Non-pigmented ciliary epithelial cell (primary cell): Measurements from ENCODE around the gene PLPP7.
"Not testable (repeated sequence)": the region's sequence is repeated elsewhere in the genome, so short reads cannot be mapped to it uniquely, and the experiment has no call there.

Source experiments
- DNase-seq: peaks from one replicate; pipeline ENCODE4 v3.0.0-alpha.2; 2010; ENCODE audit warnings: low read depth

Gene PLPP7

DNA sequence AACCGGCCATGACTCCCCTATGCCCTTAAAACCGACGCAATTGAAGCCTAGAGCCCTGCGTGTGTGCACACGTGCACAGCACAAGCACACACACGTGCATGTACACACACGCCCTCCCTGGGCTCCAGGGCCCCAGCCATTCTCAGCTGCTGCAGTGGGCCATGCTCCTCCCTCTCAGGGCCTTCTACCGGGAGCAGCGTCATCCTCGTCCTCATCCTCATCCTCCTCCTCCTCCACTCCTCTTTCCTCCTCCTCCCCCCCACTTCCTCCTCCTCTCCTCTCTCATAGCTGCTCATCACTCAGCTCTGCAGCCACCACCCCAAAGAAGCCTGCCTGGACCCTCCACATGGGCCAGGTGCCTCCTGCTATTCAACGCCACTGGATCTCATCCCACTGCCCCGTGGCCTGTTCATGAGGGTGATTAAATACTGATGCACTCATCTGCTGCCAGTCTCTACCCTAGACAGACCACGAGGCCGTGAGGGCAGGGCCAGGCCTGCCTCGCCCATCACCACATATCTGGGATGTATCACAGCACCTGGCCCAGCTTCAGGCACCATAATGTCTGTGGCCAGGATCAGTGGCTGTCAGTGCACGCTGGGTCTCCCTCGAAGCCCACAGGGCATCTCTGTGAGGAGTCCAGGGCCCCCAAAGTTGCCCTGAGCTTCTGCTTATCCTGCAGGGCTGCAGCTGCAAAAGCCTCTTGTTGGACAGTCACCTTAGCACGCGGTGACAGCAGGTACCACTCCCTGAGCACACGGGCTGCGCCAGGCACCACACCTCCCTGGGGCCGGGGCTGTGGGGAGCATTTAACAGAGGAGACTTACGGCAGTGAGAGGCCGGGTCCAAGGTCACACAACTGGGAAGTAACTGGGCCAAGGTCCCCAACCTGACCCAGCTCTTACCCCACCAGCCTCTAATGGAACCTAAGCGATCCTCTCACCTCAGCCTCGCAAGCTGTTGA is 23.0 kb upstream of the PLPP7 start:
- no peak for DNase-seq

DNA sequence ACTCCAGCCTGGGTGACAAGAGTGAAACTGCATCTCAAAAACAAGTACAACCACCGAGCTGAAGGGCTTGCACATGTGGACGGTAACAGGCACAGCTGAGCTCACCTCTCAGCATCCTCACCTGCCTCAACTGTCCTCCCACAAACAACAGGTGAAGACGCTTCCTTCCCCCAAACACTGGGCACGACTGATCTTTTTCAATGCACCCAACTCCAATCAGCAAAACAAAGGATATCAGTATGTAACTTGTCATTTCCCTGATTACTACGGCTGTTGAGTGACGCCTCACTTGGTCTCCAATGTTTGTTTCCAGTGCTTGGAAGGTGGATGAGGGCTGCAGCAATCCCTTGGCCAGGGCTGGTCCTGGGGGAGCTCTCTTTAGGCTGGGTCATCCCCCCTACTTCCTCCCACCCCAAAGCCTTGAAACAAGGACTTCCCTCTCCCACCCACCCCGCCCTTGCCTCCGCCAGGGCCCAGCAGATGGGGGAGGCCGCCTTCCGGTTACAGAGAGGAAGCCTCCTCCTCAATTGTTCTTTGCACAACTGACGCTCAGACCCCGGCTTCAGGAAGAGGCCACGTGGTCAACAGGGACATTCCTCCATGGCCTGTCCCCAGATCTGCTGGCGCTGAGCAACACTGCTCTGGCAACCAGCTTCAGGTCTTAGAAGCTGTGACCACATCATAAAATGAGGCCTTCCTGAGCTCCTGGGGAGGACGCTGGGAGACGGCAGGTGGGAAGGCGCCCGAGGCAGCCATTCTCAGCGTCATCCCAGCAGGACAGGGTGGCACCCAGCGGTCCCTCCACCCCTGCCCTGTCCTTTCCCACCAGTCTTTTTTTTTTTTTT is 19.1 kb upstream of the PLPP7 start:
- no peak for DNase-seq

DNA sequence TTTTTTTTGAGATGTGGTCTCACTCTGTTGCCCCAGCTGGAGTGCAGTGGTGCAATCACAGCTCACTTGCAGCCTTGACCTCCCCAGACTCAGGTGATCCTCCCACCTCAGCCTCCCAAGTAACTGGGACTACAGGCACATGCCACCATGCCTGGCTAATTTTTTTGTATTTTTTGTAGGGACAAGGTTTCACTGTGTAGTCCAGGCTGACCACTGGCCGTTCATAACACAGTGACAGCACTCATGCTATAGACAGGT is 18.6 kb upstream of the PLPP7 start:
- not testable (repeated sequence) for DNase-seq

DNA sequence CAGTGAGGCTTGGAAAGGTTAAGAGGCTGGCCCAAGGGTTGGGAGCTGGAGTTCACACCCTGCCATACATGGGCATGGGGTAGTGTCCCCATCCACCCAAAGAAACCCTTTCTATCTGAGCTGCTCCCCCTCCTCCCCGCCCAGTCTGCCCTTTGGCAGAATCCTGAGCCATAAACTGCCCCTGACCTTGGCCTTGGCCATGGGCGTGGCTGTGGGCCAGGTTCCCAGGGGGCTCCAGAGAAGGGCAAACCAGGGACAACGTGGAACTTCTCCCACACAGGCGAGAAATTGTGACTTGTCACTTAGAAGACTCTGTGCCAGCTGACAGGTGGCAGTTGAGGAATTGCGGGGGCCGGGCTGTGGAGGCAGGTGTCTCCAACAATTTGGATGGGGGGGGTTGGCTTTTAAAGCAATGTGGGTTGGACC is 18.0 kb upstream of the PLPP7 start:
- no peak for DNase-seq

DNA sequence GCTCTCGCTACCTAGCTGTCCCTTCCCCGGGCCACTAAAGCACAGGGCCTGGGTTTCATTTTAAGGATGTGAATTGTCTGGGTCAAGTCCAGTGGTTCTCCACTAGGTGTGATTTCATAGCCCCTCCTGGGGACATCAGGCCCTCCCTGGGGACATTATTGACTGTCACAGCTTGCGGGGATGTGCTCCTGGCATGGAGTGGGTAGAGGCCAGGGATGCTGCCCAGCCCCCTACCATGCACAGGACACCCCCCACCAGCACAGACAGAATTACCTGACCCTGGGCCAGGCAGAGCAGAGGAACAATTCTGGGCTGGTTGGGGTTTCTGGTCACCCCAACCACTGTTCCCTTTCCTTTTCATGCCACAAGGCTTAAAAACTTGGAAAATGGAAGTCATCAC is 17.3 kb upstream of the PLPP7 start:
- DNase-seq, result no peak

DNA sequence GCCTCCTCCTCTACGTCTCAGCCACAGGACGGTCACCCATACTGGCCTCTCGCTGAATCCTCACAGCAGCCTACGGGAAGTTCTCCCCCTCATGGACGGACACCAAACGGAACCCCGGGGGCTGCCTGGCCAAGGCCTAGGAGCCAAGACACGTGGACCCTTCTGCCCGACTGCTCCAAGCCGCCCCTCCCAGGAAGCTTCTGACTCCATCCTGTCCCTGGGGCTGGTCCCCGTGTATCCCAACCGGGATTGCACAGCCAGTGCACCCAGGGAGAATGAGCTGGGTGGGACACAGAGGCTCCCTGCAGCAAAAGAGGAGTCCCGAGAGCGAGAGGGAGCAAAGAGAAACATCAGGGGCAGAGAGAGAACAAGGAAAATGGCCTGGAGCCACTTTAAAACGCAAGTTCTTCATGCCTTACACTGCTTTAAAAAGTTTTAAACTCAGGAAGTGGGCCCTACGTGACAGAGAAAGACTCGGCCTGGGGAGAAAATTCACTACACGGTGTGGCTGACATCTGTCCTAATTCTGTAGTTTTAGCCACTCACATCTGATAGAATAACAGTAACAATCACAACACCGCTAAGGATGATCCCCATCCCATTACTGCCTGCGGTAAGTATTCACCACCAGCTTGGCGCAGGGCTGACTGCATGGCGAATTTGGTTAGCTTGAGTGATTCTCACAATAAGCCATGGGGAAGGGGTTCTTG is 16.2 kb upstream of the PLPP7 start:
- DNase-seq, result no peak

DNA sequence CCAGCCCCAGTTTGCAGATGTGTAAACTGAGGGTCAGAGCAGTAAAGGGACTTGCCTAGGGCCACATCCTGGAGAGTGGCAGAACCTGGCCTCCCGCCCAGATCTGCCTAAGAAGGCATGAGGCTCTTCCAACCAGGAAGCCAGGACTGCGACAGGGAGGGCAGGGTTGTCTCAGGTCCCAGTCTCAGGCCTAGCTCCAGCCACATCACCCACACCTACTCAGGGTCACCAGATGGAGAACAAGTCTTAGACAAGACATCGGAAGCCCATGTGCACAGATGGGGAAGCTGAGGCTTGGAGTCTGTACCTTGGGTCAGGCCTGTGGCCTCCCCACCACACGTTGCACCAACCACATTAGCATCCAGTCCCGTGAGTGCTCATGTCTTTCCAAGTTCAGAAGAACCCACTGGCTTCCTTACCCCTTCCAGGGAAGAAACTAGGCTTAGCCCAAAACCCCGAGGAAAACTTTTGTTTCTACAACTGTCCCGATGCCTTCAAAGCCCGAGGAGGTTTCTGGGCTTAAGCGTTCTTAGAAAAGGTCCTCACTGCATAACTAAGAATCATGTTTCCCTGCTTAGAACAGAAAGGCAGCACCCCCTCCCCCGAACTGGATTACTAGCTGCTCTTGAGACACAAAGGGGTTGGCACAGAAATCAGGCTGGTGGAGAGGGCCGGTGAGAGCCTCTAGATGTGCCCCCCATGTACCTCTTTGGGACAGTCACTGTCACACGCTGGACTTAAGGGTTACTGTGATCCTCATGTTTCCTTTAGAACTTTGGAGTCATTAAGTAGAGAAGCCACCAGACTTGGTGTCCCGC is 15.5 kb upstream of the PLPP7 start:
- DNase-seq, result no peak

DNA sequence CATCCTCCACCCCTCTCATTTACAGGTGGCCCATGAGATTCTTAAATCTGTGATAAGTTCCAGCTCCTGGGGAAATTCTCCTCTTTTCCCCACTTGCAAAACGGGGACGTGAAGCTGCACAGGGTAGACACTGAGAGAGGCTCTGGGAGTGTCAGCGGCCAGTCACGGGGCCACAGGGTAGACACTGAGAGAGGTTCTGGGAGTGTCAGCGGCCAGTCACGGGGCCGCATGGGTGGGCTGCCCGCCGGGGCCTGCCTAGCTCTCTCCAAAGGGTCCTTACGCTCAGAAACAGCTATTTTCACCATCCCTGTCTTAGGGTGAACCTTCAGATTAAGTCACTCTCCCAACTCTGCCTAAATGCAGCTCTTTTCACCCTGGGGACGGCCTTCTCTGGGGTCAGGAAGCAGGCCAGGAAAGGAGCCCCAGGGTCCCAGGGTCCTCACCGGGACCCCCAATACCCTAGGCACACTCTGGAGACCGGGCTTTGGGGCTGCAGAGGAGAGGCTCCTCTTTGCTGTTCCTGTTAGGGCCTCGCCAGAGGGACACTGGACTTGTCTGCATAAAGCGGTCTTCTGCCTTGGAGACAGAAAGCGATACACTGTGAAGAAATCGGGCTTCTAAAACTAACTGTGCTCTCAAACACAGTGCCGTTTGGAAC is 14.7 kb upstream of the PLPP7 start:
- DNase-seq, result no peak

DNA sequence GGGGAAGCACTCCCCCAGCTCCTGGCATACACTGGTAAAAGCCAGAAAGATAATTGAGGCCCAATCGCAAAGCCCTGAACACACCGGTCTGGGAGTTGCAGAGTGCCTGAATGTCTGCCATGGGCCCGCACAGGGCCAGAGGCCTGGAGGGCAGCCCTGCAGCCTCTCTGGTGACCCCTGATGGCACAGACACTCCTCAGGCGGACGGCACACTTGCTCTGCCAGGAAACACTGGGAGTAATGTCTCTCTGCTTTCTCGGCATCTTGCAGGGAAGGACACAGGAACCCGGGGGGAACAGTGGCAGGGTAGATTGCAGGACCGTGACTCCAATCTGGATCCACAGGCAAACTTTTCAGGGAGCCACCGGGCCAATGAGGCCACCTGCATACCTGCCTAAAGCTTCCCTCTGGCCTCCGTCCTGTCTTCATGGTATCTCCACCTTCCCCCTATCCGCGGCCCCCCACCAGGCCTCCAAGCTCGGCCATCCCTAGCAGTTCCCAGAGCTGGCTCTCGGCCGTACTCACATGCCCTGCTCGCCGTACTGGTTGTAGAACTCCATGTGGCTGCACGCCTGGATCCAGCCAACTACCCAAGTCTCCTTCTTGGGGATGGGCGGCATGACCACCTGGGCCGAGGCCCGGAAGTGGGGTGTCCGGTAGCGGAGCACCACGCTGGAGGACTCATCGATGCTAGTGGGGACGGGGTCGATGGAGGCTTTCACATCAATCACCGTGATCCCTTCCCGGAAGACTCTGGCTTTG is 14.0 kb upstream of the PLPP7 start:
- no peak for DNase-seq

DNA sequence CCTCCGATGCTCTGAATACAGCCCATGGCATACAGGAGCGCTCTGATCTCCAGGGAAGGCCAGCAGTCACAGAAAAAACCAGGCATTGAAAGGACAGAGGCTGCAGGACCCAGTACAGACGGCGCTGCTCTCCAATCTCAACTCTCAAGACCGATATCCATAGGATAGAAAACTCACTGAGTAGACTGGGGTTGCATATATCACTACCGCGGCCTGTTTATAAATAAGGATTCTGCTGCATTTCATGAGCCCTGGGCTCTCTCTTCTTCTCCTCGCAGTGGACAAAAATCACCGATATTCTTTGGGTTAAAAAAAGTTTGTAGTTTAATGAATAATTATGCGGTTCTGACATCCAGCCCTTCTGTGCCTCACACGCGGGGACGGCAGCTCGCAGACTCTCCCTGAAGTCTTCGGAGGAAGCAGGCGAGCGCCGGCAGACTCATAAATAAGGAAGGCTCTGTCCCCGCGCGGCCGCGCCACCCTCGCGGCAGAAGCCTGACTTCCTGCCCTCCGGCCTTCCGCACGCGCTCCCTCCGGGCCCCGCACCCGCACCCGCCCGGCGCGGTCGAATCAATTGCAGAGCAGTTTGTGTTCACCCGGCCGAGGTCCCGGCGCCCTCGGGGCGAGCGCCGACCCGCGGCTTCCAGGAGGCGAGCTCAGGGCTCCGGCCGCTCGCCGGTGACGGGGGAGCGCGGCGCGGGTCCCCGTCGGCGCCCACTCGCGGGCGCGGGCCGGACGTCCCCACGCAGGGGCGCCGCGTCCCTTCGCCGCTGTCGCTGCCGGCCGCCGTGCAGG is 13.2 kb upstream of the PLPP7 start, which contains the start of gene FAM78A:
Gene FAM78A, minus strand, starts transcription at position 417 of the 795 bp plus-strand sequence. Its CDS starts 331 bp downstream, at position 86.
- no peak for DNase-seq

DNA sequence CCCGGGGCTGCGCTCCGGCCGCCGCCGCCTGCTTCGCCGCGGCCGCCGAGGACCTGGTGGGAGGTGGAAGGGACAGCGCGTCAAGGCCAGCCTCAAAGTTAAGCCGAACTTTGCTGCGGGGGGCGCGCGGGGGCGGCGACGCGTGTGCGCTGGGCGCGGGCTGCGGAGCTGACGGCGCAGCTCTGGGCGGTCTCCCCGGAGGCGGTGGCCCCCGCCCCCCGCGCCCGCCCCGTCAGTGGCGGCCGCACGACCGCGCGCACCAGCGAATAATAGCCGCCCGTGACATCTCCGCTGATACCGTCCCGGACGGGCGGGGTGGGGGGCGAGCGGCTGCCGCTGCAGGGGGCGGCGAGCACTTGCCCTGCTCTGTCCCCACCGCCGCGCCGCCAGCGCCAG is 12.6 kb upstream of the PLPP7 start:
- no peak for DNase-seq

DNA sequence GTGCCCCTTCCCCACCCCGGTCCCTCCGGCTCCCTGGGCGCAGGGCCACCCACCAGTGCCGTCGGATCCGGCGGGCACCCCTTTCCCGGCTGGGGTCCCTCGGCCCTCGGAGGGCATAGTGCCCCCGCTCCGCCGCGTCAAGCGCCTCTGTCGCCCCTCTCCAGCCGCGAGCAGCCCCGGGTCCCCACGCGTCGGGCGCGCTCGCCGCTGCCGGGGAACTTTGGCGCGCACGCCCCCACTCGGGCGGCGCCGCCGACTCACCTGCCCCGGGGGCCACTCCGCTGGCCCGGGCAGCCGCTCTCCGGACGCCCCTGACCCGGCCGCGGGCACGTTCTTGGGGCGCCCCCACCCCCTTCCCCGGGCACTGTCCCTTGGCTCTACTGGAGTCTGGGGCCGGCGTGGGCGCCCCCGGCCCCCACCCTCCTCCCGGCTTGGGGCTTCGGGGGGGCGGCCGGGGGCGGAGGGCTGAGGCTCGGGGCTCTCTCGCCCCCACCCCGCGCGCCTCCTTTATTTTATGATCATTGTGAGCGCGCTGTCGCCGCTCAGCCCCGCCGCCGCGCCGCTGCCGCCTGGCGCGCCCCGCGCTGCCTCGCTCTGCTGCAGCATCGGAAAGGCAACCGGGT is 12.1 kb upstream of the PLPP7 start:
- no peak for DNase-seq

DNA sequence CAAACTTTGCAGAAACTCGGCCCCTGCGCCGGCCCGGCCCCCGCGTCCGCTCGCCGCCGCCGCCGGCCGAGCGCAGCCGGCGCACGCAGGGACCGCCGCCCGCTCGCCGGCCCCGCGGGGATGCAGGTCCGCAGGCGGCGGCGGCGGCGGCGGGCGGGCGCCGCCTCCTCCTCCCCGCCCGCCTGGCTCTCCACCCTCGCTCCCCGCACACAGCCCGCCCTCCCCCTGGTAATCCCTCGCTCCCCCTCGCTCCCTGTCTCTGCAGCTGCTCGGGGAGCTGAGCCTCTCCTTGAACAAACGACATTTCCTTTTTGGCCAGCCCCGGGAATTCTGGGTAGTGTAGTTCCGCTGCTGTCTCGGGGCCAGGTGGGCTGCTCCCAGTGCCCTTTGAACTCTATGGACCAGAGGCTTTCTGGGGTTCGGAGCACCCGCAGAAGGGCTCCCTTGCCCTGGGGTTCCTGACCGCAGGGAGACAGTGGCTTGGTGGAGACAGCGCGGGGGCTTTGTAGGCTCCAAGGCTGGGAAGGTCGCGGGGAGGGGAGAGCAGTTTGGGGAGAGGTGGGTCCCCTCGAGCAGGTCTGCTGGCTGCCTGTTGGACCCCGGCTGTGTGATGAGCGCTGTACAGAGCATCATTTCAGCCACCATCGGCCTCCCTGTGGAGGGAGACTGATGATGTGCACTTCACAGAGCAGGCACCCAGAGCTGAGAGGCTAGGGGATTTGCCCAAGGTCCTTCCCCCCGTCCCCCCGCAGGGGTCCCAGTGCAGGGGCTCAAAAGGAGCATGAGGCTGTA is 11.4 kb upstream of the PLPP7 start:
- DNase-seq, result peak; percentile 37

DNA sequence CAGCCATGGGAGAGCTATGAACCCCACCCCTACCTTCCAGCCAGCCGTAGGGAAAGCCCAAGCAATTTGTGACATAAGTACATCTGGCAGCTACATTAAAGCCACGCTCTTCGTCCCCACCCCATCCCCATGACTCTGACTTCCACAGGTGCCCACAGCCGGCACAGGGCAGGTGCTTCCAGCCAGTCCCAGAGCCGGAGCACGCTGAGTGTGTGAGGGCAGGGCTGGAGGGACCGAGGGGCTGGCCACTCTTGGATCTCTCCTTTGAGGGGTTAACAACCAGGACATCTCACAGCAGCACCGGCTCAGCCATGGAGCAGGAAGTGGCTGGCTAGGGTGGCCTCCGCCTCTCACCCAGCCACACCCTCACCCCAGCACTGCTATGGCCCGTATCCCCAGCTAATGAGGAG is 10.8 kb upstream of the PLPP7 start:
- no peak for DNase-seq

DNA sequence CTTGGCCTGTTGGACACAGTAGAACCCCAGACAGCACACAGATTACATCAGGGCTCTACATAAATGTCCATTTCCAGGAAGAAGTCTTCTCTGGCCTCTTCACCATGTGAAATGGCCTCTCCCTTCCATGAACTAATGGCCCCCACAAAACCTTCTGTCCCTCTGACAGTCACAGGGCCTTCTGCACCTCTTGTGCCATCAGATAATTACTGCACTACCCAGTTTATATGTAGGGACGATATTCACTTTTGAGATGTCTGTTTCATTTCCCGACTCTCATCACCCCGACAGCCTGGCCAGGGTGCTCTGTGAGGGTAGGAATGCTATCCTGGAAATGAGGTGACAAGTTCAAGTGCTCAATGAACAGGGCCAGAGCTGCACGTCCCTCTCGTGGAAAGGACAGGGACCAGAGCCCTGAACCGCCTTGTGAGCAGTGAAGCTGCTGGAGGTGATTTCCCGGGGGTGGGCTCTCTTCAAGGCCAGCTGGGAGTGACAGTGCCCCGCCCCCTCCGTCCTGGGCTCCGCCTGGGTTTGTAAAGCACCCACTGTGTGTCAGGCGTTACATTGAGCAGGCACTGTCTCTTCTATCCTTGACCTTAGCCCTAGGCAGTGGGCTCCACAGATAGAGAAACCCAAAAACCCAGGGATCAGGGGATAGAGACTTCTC is 10.2 kb upstream of the PLPP7 start:
- no peak for DNase-seq

DNA sequence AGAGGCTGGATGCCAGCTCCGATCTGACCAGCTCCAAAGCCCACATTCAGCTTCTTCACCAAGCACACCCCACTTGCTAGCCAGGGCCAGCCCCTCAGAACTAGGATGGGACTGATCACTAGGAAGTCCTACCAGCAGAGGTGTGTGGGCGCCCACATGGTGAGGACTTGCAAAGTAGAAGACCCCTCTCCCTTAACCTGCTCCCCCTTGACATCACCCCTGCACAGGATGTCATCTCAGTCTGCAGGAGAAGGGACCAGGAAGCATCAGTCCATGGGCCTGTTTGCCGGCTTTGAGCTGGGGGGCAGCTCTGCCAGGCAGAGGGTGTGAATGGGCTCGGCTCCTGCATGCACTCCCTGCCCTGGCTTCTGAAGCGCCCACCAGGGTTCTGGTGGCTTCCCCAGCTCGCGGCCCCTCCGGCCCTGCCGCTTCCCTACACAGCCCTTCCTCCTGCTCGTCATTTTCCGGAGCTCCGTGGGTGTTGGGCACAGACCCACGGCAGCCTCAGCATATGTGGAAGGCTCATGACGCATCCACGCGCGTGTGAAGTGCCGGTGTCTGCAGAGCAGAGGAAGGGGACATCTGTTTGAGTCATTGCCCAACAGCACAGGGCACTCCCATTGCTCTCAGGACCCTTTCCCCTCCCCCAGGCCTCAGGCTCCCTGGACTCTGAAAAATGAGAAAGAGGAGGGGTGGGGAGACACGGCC is 9.5 kb upstream of the PLPP7 start:
- no peak for DNase-seq

DNA sequence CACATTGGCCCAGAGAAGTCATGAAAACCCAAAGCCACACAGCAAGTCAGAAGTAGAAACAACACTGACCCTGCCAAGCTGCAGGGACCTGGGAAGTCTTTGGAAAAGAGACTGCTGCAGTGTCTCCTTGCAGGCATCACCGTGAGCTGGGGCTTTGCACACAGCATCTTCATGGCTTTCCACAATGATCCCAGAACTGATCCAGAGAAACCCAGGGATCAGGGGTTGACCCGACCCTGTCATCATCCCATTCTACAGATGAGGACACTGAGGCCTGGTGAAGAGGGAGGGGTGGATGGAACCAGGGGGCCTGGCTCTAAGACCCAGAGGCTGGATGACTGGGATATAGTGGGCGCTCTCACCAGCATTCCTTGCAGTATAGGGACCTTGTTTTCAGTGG is 8.9 kb upstream of the PLPP7 start:
- DNase-seq, result no peak
